HCT116 (cell line): Measurements from ENCODE around the gene COL15A1. TPM values are rescaled to one million over a fixed set of nuclear protein-coding genes. Genes with fewer than 3 reads are reported as not detected.

Experiments
- ATAC-seq: fragments of 200-7000 bp; cut with Tn5 transposase; 2 replicates; pipeline ENCODE4 v1.9.1; 2020; ENCODE audit warnings: mild to moderate bottlenecking, moderate library complexity
- BruUV-seq: library from RNA; stranded (reverse); fragments of 400-500 nt; replicated peaks from 2 replicates; lab custom pipeline; 2021; lab: Mats Ljungman, UMichigan
- CTCF ChIA-PET: fragments of 300-600 bp; sonication (Branson Sonifier 250); formaldehyde crosslinking; loops from one replicate; lab custom pipeline; 2021; ENCODE audit warnings: antibody characterized with exemption; lab: Charles Lee
- POLR2A ChIA-PET: fragments of 300-600, 350-600 bp; sonication (Branson Sonifier 250); formaldehyde crosslinking; loops from one replicate; lab custom pipeline; 2021; ENCODE audit warnings: antibody characterized with exemption; lab: Charles Lee
- RAD21 ChIA-PET, 2 experiments: fragments of 300-600 bp; sonication (Branson Sonifier 250); formaldehyde crosslinking; loops; one replicate each; lab custom pipeline; 2023; ENCODE audit warnings: low total read pairs in 2 of 2; ENCODE audit not compliant: uncharacterized antibody in 2 of 2, unreplicated experiment in 2 of 2, low non-redundant PET in 1 of 2; lab: Charles Lee
- DNase-seq: peaks from one replicate; pipeline ENCODE4 v3.0.0-alpha.2; 2010; ENCODE audit warnings: low read depth, low spot score
- H2AFZ ChIP-seq: fragments of 200-600 bp; shearing (Covaris generic), sonication (generic); 2 replicates; pipeline ENCODE4 v1.6.1; 2017; ENCODE audit warnings: low read depth, mixed run types, mixed read lengths, antibody characterized with exemption, low read length; ENCODE audit not compliant: poor library complexity, severe bottlenecking
- H3K27ac ChIP-seq: 2 replicates; pipeline ENCODE4 v1.5.1; 2012; ENCODE audit warnings: low read depth, low read length
- H3K27me3 ChIP-seq: fragments of 200-600 bp; sonication (generic); 2 replicates; pipeline ENCODE4 v1.6.1; 2016; ENCODE audit warnings: mixed run types, low read length, mixed read lengths; ENCODE audit not compliant: insufficient read depth
- H3K36me3 ChIP-seq, 2 experiments: fragments of 200-500 bp in 1 of 2; fragments of 200-600 bp in 1 of 2; sonication (Bioruptor generic) in 1 of 2; sonication (generic) in 1 of 2; 2 replicates each; pipeline versions ENCODE4 v1.5.1 to v1.6.1; 2014 to 2016; ENCODE audit warnings: low read length in 2 of 2, inconsistent platforms in 1 of 2, mixed read lengths in 1 of 2, mixed run types in 1 of 2; ENCODE audit not compliant: insufficient read depth in 2 of 2, control insufficient read depth in 1 of 2
- H3K4me1 ChIP-seq, 2 experiments: fragments of 200-600 bp in 1 of 2; sonication (generic) in 1 of 2; 2 replicates each; pipeline versions ENCODE4 v1.5.1 to v1.6.1; 2012 to 2017; ENCODE audit warnings: low read length in 2 of 2, inconsistent platforms in 1 of 2, mild to moderate bottlenecking in 1 of 2, mixed read lengths in 1 of 2, mixed run types in 1 of 2, moderate library complexity in 1 of 2; ENCODE audit not compliant: insufficient read depth in 2 of 2, control insufficient read depth in 1 of 2
- H3K4me2 ChIP-seq: fragments of 200-600 bp; sonication (generic); 2 replicates; pipeline ENCODE4 v1.6.1; 2017; ENCODE audit warnings: mixed run types, low read length, mixed read lengths
- H3K4me3 ChIP-seq, 2 experiments: fragments of 200-600 bp in 1 of 2; sonication (generic) in 1 of 2; replicated peaks in 1 of 2; 2 replicates each; pipeline ENCODE4 v1.5.1; 2011 to 2016; ENCODE audit warnings: low read length in 2 of 2, control low read depth in 1 of 2, low read depth in 1 of 2, mild to moderate bottlenecking in 1 of 2, mixed read lengths in 1 of 2, mixed run types in 1 of 2
- H3K79me2 ChIP-seq: fragments of 200-600 bp; sonication (generic); 2 replicates; pipeline ENCODE4 v1.6.1; 2017; ENCODE audit warnings: mild to moderate bottlenecking, mixed run types, low read length, moderate library complexity, mixed read lengths; ENCODE audit not compliant: insufficient read depth
- H3K9ac ChIP-seq: fragments of 200-600 bp; sonication (generic); 2 replicates; pipeline ENCODE4 v1.6.1; 2016; ENCODE audit warnings: low read length, mixed read lengths
- H3K9me2 ChIP-seq: fragments of 200-600 bp; sonication (generic), shearing (Covaris generic); 2 replicates; pipeline ENCODE4 v1.6.1; 2017; ENCODE audit warnings: mixed run types, mild to moderate bottlenecking, moderate library complexity; ENCODE audit not compliant: insufficient read depth
- H3K9me3 ChIP-seq, 2 experiments: fragments of 200-500 bp in 1 of 2; fragments of 200-600 bp in 1 of 2; sonication (Bioruptor generic) in 1 of 2; sonication (generic) in 1 of 2; 2 replicates each; pipeline ENCODE4 v1.6.1; 2014 to 2017; ENCODE audit warnings: low read length in 2 of 2, mixed read lengths in 2 of 2, inconsistent platforms in 1 of 2, low read depth in 1 of 2, mild to moderate bottlenecking in 1 of 2, mixed run types in 1 of 2, moderate library complexity in 1 of 2; ENCODE audit not compliant: control insufficient read depth in 1 of 2, insufficient read depth in 1 of 2
- H4K20me1 ChIP-seq: fragments of 200-600 bp; sonication (generic), shearing (Covaris generic); 2 replicates; pipeline ENCODE4 v1.6.1; 2017; ENCODE audit warnings: mixed run types, mild to moderate bottlenecking, moderate library complexity; ENCODE audit not compliant: insufficient read depth
- CBX3 ChIP-seq: IDR thresholded peaks from 2 replicates; pipeline ENCODE4 v1.6.1; 2012; ENCODE audit warnings: low read depth
- ELF1 ChIP-seq: IDR thresholded peaks from 2 replicates; pipeline ENCODE4 v1.6.1; 2012; ENCODE audit warnings: low read depth, borderline replicate concordance
- POLR2A ChIP-seq: IDR thresholded peaks from 2 replicates; pipeline ENCODE4 v1.7.0; 2011; ENCODE audit warnings: borderline replicate concordance; ENCODE audit not compliant: insufficient read depth, insufficient read length; ENCODE audit errors: extremely low read depth
- REST ChIP-seq: IDR thresholded peaks from 2 replicates; pipeline ENCODE4 v1.6.1; 2012; ENCODE audit warnings: low read depth
- SP1 ChIP-seq: IDR thresholded peaks from 2 replicates; pipeline ENCODE4 v1.6.1; 2012; ENCODE audit warnings: low read depth
- SRF ChIP-seq: IDR thresholded peaks from 2 replicates; pipeline ENCODE4 v1.6.1; 2012; ENCODE audit warnings: low read depth
- intact Hi-C: fragments of 100-400 bp; cut with micrococcal nuclease; formaldehyde crosslinking; loops from 2 replicates; pipeline ENCODE4 v1.10.0; 2022
- total RNA-seq: library from RNA; stranded (reverse); gene quantifications from one replicate; pipeline ENCODE4 v1.2.1, GENCODE V29; 2021; ENCODE audit not compliant: unreplicated experiment
- TF ChIP-seq, protein P1 (sequence below): IDR thresholded peaks from 2 replicates; pipeline ENCODE4 v1.6.1; 2012

COL15A1 gene
- total RNA-seq, 1 experiment from 2014 or later = 0.15 TPM

DNA sequence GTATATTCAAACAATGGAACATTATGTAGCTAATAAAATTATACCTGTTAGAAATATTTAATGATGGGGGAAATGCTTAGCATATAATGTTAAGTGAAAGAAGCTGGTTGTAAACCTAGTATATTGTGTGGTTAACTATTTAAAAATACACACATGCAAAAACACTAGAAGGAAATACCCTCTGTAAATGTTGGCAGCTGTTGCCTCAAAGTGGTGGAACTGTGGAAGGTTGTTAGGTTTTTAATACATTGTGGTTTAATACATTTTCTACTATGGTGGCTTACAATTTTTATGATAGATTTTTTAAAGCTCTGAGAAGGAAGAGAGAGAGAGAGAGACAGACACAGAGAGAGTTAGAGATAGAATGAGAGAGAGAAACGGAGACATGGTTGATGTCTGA lies 74.9 kb downstream of the COL15A1 start:
- POLR2A ChIA-PET = no interaction called here
- peaks cover 0 to 12% of the 10 kb centered on the region in 2 experiments; a peak in 1 of 4 replicates for H3K4me1 ChIP-seq
- H2AFZ ChIP-seq = no peak overlapping the region
- H3K27me3 ChIP-seq = no peaks in the 10 kb centered on the region
- RAD21 ChIA-PET = no interaction called here
- H3K9me2 ChIP-seq = no peaks in the 10 kb centered on the region
- no TSS peak for BruUV-seq
- no peak overlapping the region for H3K9ac ChIP-seq
- no peak for TF ChIP-seq POLR2A
- TF ChIP-seq, protein P1, sequence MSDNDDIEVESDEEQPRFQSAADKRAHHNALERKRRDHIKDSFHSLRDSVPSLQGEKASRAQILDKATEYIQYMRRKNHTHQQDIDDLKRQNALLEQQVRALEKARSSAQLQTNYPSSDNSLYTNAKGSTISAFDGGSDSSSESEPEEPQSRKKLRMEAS = no peak
- TF ChIP-seq ELF1 = no peak
- no peak for TF ChIP-seq SP1
- no peak for TF ChIP-seq REST
- TF ChIP-seq SRF = no peak
- no peak for TF ChIP-seq CBX3
- TF ChIP-seq, all 23 proteins: peak for 0
- Histone ChIP-seq H3K36me3 (no peaks in the 10 kb centered on the region), H3K9me3 (no peaks in the 10 kb centered on the region), H3K27ac (no peak overlapping the region), H3K4me2 (no peak overlapping the region), H3K79me2 (no peaks in the 10 kb centered on the region), H3K4me3 (no peak overlapping the region), H4K20me1 (no peaks in the 10 kb centered on the region)
- CTCF ChIA-PET = no interaction called here
- intact Hi-C loops = loop anchor here (10.0 kb wide), 1 partner anchor 876 kb away; no protein-coding TSS in a partner anchor
- ATAC-seq (no peak), DNase-seq (no peak)
